HCT116 (cell line): ENCODE data around the gene NMNAT3.

Experiments
- EGR1 ChIP-seq: IDR thresholded peaks from 2 replicates; pipeline ENCODE4 v1.6.1; 2012; ENCODE audit warnings: low read depth
- EZH2 ChIP-seq: fragments of 200-600 bp; sonication (generic); IDR thresholded peaks from 2 replicates; pipeline ENCODE4 v1.6.1; 2017; ENCODE audit warnings: antibody characterized with exemption, mixed run types
- FOSL1 ChIP-seq: IDR thresholded peaks from 2 replicates; pipeline ENCODE4 v1.6.1; 2012; ENCODE audit warnings: low read depth
- JUND ChIP-seq: IDR thresholded peaks from 2 replicates; pipeline ENCODE4 v1.6.1; 2012
- POLR2A ChIP-seq: IDR thresholded peaks from 2 replicates; pipeline ENCODE4 v1.7.0; 2011; ENCODE audit warnings: borderline replicate concordance; ENCODE audit not compliant: insufficient read depth, insufficient read length; ENCODE audit errors: extremely low read depth
- POLR2AphosphoS5 ChIP-seq: IDR thresholded peaks from 2 replicates; pipeline ENCODE4 v1.6.1; 2011; ENCODE audit warnings: mild to moderate bottlenecking, low read depth, low read length, moderate library complexity
- SP1 ChIP-seq: IDR thresholded peaks from 2 replicates; pipeline ENCODE4 v1.6.1; 2012; ENCODE audit warnings: low read depth
- ZFX ChIP-seq: fragments of 450-650 bp; IDR thresholded peaks from 2 replicates; pipeline ENCODE4 v1.6.1; 2017
- ZNF274 ChIP-seq: fragments of 200-500 bp; sonication (Bioruptor generic); IDR thresholded peaks from 2 replicates; pipeline ENCODE4 v1.6.1; 2014; ENCODE audit warnings: mild to moderate bottlenecking, low read depth, low read length, inconsistent platforms
- TF ChIP-seq, protein P1 (sequence below), 3 experiments: fragments of 200-600 bp in 1 of 3; sonication (generic) in 1 of 3; IDR thresholded peaks in 2 of 3; conservative IDR thresholded peaks in 1 of 3; 2 replicates each; pipeline ENCODE4 v1.5.1; 2012 to 2017; ENCODE audit warnings: low read depth in 2 of 3, low read length in 2 of 3, antibody characterized with exemption in 1 of 3, borderline replicate concordance in 1 of 3, control low read depth in 1 of 3, mild to moderate bottlenecking in 1 of 3, mixed read lengths in 1 of 3, mixed run types in 1 of 3, moderate library complexity in 1 of 3; ENCODE audit not compliant: insufficient read depth in 1 of 3
- TF ChIP-seq, protein P2 (sequence below): IDR thresholded peaks from 2 replicates; pipeline ENCODE4 v1.6.1; 2012; ENCODE audit warnings: low read depth
- TF ChIP-seq, protein P3 (sequence below): IDR thresholded peaks from 2 replicates; pipeline ENCODE4 v1.6.1; 2011; ENCODE audit warnings: mild to moderate bottlenecking, low read length, moderate library complexity; ENCODE audit not compliant: insufficient replicate concordance; ENCODE audit errors: extremely low read depth
- TF ChIP-seq, protein P4 (sequence below): IDR thresholded peaks from 2 replicates; pipeline ENCODE4 v1.6.1; 2012

DNA sequence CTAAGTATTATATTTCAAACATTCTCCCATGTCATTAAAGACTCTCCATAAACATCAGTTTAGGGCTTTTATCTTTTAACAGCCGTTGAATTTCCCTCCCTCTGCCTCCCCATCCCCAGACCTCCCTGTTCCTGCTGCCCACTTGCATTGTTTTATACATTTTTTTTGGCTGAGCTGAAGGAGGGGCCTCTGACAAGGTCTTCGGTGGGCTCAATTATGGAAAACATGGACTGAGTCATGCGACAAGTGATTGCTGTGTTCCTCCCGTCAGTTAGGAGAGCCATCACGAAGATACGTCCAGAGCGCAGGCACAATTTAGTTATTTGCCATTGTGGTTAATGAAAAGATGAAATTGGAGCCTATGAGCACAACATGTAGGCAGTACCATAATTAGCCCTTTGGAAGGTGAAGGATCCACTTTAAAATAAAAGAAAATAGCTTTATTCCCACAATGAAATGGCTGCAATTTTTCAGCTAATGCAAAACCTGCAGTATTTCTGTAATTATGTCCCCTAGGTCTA, 12.0 kb upstream of the NMNAT3 start:
- TF ChIP-seq, protein P1, sequence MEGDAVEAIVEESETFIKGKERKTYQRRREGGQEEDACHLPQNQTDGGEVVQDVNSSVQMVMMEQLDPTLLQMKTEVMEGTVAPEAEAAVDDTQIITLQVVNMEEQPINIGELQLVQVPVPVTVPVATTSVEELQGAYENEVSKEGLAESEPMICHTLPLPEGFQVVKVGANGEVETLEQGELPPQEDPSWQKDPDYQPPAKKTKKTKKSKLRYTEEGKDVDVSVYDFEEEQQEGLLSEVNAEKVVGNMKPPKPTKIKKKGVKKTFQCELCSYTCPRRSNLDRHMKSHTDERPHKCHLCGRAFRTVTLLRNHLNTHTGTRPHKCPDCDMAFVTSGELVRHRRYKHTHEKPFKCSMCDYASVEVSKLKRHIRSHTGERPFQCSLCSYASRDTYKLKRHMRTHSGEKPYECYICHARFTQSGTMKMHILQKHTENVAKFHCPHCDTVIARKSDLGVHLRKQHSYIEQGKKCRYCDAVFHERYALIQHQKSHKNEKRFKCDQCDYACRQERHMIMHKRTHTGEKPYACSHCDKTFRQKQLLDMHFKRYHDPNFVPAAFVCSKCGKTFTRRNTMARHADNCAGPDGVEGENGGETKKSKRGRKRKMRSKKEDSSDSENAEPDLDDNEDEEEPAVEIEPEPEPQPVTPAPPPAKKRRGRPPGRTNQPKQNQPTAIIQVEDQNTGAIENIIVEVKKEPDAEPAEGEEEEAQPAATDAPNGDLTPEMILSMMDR (IDR thresholded peaks at IDR 0.05 in 2 of 3, conservative IDR thresholded peaks at IDR 0.05 in 1 of 3; ENCODE audit: borderline replicate concordance in 1 of 3, insufficient read depth in 1 of 3, low read depth in 2 of 3, low read length in 2 of 3) = no peak
- TF ChIP-seq, protein P2, sequence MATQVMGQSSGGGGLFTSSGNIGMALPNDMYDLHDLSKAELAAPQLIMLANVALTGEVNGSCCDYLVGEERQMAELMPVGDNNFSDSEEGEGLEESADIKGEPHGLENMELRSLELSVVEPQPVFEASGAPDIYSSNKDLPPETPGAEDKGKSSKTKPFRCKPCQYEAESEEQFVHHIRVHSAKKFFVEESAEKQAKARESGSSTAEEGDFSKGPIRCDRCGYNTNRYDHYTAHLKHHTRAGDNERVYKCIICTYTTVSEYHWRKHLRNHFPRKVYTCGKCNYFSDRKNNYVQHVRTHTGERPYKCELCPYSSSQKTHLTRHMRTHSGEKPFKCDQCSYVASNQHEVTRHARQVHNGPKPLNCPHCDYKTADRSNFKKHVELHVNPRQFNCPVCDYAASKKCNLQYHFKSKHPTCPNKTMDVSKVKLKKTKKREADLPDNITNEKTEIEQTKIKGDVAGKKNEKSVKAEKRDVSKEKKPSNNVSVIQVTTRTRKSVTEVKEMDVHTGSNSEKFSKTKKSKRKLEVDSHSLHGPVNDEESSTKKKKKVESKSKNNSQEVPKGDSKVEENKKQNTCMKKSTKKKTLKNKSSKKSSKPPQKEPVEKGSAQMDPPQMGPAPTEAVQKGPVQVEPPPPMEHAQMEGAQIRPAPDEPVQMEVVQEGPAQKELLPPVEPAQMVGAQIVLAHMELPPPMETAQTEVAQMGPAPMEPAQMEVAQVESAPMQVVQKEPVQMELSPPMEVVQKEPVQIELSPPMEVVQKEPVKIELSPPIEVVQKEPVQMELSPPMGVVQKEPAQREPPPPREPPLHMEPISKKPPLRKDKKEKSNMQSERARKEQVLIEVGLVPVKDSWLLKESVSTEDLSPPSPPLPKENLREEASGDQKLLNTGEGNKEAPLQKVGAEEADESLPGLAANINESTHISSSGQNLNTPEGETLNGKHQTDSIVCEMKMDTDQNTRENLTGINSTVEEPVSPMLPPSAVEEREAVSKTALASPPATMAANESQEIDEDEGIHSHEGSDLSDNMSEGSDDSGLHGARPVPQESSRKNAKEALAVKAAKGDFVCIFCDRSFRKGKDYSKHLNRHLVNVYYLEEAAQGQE = no peak
- TF ChIP-seq, protein P3, sequence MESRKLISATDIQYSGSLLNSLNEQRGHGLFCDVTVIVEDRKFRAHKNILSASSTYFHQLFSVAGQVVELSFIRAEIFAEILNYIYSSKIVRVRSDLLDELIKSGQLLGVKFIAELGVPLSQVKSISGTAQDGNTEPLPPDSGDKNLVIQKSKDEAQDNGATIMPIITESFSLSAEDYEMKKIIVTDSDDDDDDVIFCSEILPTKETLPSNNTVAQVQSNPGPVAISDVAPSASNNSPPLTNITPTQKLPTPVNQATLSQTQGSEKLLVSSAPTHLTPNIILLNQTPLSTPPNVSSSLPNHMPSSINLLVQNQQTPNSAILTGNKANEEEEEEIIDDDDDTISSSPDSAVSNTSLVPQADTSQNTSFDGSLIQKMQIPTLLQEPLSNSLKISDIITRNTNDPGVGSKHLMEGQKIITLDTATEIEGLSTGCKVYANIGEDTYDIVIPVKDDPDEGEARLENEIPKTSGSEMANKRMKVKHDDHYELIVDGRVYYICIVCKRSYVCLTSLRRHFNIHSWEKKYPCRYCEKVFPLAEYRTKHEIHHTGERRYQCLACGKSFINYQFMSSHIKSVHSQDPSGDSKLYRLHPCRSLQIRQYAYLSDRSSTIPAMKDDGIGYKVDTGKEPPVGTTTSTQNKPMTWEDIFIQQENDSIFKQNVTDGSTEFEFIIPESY = no peak
- TF ChIP-seq ZNF274 (no peak), SP1 (no peak), ZFX (no peak), POLR2A (no peak), EGR1 (no peak), FOSL1 (no peak), JUND (no peak), POLR2AphosphoS5 (no peak), EZH2 (no peak)
- TF ChIP-seq, protein P4, sequence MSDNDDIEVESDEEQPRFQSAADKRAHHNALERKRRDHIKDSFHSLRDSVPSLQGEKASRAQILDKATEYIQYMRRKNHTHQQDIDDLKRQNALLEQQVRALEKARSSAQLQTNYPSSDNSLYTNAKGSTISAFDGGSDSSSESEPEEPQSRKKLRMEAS = no peak
